Adrenal gland (tissue), 5 donors: ENCODE measurements around the gene JARID2.

Source experiments
- POLR2A ChIP-seq, 2 donors: fragments of 450-650 bp; IDR thresholded peaks; one replicate each; pipeline ENCODE4 v1.6.1; 2017; ENCODE audit warnings: antibody characterized with exemption in 2 of 2, mild to moderate bottlenecking in 2 of 2, moderate library complexity in 1 of 2
- TF ChIP-seq, protein P1 (sequence below), 6 experiments: fragments of 450-650 bp in 4 of 6; fragments of 200-600 bp in 2 of 6; sonication (generic) in 1 of 6; IDR thresholded peaks; 1 replicate in 5 of 6; 2 replicates in 1 of 6; pipeline versions ENCODE4 v1.5.1 to v1.8.0; 2016 to 2021; ENCODE audit warnings: antibody characterized with exemption in 6 of 6, mild to moderate bottlenecking in 2 of 6, moderate library complexity in 1 of 6
- donor health status: DM: no; HTN: no; CAD: no.

DNA sequence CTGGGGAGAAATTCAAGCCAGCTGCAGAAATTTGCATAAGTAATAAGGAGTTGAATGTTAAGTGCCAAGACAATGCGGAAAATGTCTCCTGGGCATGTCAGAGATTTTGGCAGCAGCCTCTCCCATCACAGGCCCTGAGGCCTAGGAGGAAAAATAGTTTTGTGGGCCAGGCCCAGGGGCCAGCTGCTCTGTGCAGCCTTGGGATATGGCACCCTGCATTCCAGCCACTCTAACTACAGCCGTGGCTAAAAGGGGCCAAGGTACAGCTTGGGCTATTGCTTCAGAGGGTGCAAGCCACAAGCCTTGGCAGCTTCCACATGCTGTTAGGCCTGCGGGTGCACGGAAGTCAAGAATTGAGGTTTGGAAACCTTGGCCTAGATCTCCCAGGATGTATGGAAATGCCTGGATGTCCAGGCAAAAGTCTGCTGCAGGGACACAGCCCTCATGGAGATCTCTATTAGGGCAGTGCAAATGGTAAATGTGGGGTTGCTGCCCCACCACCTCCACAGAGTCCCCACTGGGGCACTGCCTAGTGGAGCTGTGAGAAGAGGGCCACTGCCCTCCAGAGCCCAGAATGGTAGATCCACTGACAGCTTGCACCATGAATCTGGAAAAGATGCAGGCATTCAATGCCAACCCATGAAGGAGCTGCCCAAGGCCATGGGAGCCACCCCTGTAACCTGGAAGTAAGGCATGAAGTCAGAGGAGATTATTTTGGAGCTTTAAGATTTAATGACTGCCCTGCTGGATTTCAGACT, 290.5 kb downstream of the JARID2 start:
- TF ChIP-seq POLR2A (IDR thresholded peaks at IDR 0.05) = no peak
- TF ChIP-seq, protein P1, sequence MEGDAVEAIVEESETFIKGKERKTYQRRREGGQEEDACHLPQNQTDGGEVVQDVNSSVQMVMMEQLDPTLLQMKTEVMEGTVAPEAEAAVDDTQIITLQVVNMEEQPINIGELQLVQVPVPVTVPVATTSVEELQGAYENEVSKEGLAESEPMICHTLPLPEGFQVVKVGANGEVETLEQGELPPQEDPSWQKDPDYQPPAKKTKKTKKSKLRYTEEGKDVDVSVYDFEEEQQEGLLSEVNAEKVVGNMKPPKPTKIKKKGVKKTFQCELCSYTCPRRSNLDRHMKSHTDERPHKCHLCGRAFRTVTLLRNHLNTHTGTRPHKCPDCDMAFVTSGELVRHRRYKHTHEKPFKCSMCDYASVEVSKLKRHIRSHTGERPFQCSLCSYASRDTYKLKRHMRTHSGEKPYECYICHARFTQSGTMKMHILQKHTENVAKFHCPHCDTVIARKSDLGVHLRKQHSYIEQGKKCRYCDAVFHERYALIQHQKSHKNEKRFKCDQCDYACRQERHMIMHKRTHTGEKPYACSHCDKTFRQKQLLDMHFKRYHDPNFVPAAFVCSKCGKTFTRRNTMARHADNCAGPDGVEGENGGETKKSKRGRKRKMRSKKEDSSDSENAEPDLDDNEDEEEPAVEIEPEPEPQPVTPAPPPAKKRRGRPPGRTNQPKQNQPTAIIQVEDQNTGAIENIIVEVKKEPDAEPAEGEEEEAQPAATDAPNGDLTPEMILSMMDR (IDR thresholded peaks at IDR 0.05) = no peak
